DOHH2 (cell line): Measurements from ENCODE around the gene ZBTB26.

Source experiments
- EZH2phosphoT487 ChIP-seq: fragments of 200-600 bp; sonication (generic); IDR thresholded peaks from 2 replicates; pipeline ENCODE4 v1.6.1; 2017; ENCODE audit warnings: borderline replicate concordance, mild to moderate bottlenecking, antibody characterized with exemption, low read length, moderate library complexity, mixed read lengths
- TF ChIP-seq, protein P1 (sequence below): fragments of 200-600 bp; sonication (generic); IDR thresholded peaks from one replicate; pipeline ENCODE4 v1.5.1; 2014; ENCODE audit warnings: antibody characterized with exemption, mild to moderate bottlenecking, low read depth, low read length; ENCODE audit not compliant: poor library complexity, severe bottlenecking

DNA sequence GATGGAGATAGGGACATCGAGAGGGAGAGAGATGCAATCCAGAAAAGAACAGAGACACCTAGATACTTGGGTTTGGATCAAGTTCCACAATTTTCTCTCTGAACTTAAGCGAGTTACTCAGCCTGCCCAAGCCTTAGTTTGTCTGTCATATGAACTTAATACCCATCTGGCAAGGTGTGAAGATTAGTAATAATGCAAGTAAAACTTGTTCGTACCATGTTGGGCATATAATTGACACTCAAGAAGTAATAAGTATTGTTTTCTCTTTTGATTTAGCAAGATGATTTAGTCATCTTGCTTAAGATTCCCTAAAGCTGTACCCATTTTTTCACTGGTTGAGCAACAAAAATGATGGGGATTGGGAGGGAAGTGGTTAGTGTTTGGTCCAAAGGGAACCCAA lies 17.0 kb upstream of the ZBTB26 start:
- TF ChIP-seq, protein P1, sequence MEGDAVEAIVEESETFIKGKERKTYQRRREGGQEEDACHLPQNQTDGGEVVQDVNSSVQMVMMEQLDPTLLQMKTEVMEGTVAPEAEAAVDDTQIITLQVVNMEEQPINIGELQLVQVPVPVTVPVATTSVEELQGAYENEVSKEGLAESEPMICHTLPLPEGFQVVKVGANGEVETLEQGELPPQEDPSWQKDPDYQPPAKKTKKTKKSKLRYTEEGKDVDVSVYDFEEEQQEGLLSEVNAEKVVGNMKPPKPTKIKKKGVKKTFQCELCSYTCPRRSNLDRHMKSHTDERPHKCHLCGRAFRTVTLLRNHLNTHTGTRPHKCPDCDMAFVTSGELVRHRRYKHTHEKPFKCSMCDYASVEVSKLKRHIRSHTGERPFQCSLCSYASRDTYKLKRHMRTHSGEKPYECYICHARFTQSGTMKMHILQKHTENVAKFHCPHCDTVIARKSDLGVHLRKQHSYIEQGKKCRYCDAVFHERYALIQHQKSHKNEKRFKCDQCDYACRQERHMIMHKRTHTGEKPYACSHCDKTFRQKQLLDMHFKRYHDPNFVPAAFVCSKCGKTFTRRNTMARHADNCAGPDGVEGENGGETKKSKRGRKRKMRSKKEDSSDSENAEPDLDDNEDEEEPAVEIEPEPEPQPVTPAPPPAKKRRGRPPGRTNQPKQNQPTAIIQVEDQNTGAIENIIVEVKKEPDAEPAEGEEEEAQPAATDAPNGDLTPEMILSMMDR: no peak
- TF ChIP-seq EZH2phosphoT487: no peak
